HG03439 (cell line): ENCODE results near the gene NUP107.
A peak's percentile ranks its signal among the peaks of the same experiment; 100 is the strongest.
"Not testable (repeated sequence)": the region's sequence is repeated elsewhere in the genome, so short reads cannot be mapped to it uniquely, and the experiment has no call there.

Source experiments
- ATAC-seq: cut with Tn5 transposase; IDR thresholded peaks from one replicate; pipeline ENCODE4 v1.9.1; 2021; ENCODE audit warnings: mild to moderate bottlenecking, moderate library complexity; ENCODE audit not compliant: unreplicated experiment

The NUP107 gene

GRCh38 chr12:68686595-68687521 lies at the start of gene NUP107:
Gene NUP107, plus strand, starts transcription at chr12:68686978. Its CDS starts 88 bp downstream, at chr12:68687066.
- ATAC-seq: peak; percentile 89

DNA sequence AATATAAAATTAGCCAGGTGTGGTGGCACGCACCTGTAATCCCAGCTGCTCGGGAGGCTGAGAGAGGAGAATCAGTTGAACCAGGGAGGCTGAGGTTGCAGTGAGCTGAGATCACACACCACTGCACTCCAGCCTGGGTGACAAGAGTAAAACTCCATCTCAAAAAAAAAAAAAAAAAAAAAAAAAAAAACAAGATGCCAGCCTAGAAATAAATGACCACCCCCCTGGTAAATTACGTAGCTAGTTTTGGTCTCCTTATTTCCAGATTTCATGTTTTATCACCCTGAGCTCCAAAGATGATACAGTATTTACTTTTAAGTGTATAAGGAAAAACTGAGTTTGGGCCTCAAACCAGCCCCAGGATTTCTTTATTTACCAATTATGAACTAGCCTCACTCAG lies 49.3 kb upstream of the NUP107 start:
- not testable (repeated sequence) for ATAC-seq

- ATAC-seq: no peak
Measured at GRCh38 chr12:68638171-68638570, 48.6 kb upstream of the NUP107 start.

DNA sequence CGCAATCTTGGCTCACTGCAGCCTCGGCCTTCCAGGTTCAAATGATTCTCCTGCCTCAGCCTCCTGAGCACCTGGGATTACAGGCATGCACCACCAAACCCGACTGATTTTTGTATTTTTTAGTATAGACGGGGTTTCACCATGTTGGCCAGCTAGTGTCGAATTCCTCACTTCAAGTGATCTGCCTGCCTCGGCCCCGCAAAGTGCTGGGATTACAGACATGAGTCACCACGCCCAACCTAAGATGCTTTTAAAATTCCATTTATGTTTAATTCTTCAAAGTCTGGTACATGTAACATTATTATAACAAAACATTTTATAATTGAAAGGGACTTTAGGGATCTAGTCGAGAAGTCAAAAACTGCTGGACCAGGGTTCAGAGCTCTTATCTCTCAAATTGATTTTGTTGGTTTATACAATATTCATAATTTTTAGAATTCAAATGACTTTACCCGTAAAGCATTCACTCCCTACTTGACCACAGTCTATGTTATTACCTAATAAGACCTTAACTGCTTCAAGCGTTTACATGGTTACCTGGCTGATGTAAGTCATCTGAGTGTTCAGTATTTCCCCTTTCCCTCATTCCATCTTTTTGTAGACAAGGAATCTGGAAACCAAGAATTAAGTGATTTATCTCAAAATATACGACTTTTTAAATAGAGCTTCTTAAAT lies 47.9 kb upstream of the NUP107 start:
- no peak for ATAC-seq

DNA sequence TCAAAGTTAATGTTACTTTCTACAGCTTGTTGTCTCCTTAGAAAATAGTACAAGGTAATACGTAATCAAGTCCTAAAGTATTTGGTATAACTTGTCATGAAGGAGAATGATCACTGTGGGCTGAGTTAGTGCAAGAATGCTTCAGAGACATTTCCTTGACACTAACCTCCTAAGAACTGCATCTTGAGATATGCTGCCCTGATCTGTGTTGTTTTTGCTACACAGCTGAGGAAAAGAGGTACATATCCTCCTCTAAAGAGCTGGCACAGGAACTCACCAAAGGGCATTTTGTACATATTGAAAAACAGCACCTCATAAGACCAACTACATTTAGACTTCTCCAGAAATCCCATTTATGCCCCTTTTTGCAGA lies 47.4 kb upstream of the NUP107 start:
- ATAC-seq: no peak

DNA sequence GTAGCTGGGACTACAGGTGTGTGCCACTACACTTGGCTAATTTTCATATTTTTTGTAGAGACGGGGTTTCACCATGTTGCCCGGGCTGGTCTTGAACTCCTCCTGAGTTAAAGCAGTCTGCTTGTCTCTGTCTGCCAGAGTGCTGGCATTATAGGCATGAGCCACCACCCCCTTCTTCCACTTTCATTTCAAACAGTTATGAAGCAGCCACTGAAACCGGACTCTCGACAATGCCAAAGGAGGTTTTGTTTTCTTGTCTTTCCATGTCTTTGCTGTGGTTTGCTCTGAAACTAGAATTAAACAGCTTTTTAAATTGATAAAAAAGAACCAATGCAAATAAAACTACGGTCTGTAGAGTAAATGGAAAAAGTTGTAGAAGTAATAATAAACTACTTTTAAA lies 45.6 kb upstream of the NUP107 start:
- ATAC-seq: peak; percentile 85

DNA sequence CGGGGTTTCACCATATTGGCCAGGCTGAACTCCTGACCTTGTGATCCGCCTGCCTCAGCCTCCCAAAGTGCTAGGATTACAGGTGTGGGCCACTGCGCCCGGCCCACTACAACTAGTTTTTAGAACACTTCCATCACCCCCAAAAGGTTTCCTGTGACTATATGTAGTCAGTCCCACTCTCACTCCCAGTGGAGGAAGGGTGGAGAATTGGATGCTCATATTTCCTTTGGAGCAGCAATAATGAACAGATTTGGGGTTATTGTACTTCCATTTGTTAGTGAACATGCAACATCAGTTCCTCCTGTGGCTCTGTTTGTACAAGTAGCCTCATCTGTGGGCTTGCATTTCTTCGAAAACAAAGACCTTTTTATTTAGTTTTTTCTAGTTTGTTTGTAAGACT lies 40.3 kb upstream of the NUP107 start:
- ATAC-seq: no peak

DNA sequence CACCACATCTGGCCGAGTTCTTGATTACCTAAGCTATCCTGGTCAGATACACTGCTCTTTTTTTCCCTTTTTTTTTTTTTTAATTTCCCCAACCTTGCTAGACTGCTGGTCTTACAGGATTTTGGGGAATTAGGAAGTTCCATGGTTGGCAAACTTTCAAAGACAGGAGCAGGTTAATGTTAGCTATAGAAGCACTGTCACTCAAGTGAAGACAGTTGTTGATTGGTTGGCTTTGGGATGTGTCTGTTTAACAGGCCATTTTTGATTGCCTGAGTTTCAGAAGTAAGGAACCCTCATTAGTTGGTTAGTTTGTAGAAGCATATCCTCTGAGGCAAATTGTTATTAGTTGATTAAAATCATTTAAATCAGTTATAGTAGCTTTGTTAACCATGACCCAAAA lies 39.3 kb upstream of the NUP107 start:
- no peak for ATAC-seq

DNA sequence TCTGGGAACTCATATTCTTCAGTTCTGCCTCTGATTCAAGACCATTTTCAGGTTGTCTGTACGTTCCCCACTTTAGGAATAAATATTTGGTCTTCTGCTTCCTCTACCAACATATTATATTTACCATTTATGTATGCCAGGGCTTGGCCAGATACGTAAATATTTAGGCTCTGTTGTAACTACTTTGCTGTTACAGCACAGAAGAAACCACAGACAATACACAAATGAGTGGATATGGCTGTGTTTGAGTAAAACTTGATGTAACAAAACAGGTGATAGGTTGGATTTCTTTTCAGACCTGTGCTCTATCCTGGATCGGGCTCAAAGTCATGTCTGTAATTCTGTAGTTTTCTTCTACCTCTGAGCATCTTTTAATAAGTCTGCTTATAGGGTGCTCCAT lies 38.6 kb upstream of the NUP107 start:
- no peak for ATAC-seq

GRCh38 chr12:68665016-68665569 lies 21.7 kb upstream of the NUP107 start:
- no peak for ATAC-seq

DNA sequence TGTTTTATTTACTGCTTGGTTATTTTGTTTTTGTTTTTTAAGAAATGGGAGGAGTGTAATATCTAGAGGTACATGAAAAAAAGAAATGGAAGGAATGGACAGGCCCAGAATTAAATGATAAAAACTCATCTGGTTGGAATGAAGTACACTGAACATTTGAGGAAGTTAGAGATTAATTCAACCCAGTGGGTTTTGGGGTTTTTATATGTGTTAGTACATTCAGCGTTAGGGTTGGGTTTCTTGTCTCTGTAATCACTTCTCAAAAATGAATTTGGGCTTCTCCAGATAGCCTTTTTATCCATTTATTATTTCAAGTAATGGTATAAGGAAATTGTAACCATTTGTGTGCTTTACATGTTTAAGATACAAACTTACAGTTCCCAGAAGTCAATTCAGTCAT lies 19.5 kb upstream of the NUP107 start:
- no peak for ATAC-seq

GRCh38 chr12:68667896-68668295 lies 18.9 kb upstream of the NUP107 start:
- ATAC-seq: no peak

- no peak for ATAC-seq
Measured at GRCh38 chr12:68671179-68671578, 15.6 kb upstream of the NUP107 start.

- ATAC-seq: no peak
Measured at GRCh38 chr12:68673788-68674187, 13.0 kb upstream of the NUP107 start.

DNA sequence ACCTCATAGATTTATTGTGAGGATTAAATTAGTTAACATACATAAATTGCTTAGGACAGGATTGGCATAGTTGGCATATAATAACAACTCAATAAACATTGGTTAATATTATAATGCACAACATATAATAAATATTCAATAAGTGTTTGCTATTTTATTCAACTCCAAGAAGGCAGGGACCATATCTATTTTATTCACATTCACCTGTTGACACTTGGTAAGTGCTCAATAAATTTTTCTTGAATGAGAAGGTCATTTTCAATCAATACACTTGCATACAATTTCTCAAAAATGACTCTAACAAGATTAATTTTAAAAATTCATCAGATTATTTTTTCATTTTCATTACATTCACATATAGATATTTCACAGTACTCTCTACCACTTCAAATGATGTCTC lies 12.4 kb upstream of the NUP107 start:
- ATAC-seq: no peak

DNA sequence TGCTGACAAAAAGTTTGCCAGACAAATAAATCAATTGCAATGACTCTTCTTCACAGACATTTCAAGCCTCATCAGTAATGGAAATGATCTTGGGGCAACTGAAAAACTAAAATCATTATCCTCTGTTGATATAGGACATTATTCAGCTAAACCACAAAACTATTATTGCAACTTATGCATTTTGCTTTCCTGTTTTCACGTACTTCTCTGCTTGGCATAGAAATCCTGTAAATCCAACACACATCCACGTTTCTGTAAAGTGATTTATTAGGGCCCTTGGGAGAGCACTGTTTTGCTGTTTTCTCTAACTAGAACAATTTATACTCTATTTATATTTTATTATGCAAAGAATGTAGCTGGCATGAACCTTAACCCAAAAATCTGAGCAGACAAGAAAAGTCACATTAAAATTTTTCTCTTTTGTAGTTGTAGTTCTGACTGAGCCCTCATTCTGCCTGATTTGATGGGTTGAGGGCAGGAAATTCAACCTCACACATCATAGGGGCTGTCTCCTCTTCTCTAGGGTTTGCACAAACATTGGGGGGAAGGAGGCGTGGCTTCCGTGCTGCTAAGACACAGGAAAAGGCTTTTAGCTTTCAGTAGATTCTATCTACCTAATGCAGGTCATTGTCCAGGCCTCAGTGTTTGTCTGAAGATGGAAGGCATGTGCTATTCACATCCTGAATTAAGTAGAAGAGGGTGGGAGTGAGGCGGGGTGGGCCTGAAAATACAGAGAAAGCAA lies 11.5 kb upstream of the NUP107 start:
- ATAC-seq: no peak

- ATAC-seq: not testable (repeated sequence)
Measured at GRCh38 chr12:68676854-68677253, 9.9 kb upstream of the NUP107 start.

DNA sequence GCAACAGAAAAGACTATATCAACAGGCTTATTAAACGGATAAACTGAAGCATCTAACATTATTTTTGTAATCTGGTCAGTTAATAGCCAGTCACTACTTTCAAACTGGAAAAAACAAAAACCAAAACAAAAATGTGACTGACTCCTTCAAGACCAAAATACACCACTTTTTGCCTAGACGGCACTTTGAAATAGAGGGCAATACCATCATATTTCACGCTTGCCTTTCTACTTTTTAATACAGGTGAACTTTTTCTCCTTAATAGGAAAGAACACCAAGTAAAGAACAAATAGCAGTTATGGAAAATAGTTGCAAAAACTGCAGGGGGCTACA lies 550 bp upstream of the NUP107 start:
- ATAC-seq: no peak

- no peak for ATAC-seq
Measured at GRCh38 chr12:68695454-68695853, 8.7 kb downstream of the NUP107 start.

- ATAC-seq: no peak
Measured at GRCh38 chr12:68699486-68699885, 12.7 kb downstream of the NUP107 start.

- ATAC-seq: no peak
Measured at GRCh38 chr12:68727776-68728175, 41.0 kb downstream of the NUP107 start.
